Fibroblast of lung (primary cell): ENCODE results near the gene LARGE2. TPM values are rescaled to one million over a fixed set of nuclear protein-coding genes. Genes with fewer than 3 reads are reported as not detected.

Experiments used
- DNase-seq, 2 donors: peaks; one replicate each; pipeline versions ENCODE4 v3.0.0 to v3.0.0-alpha.2; 2010; ENCODE audit warnings: low read depth in 2 of 2
- H2AFZ ChIP-seq: 2 replicates; pipeline ENCODE4 v1.5.1; 2012; ENCODE audit warnings: low read length, control low read depth, inconsistent platforms
- H3K27ac ChIP-seq: 2 replicates; pipeline ENCODE4 v1.5.1; 2011; ENCODE audit warnings: low read length, control low read depth; ENCODE audit not compliant: insufficient read depth
- H3K27me3 ChIP-seq: 2 replicates; pipeline ENCODE4 v1.5.1; 2011; ENCODE audit warnings: mild to moderate bottlenecking, low read length; ENCODE audit not compliant: control insufficient read depth, insufficient read depth
- H3K36me3 ChIP-seq: 2 replicates; pipeline ENCODE4 v1.5.1; 2011; ENCODE audit warnings: low read length; ENCODE audit not compliant: control insufficient read depth, insufficient read depth
- H3K4me1 ChIP-seq: 2 replicates; pipeline ENCODE4 v1.5.1; 2011; ENCODE audit warnings: low read length; ENCODE audit not compliant: control insufficient read depth, insufficient read depth; ENCODE audit errors: extremely low read depth
- H3K4me2 ChIP-seq: 2 replicates; pipeline ENCODE4 v1.5.1; 2011; ENCODE audit warnings: low read length, control low read depth; ENCODE audit not compliant: insufficient read depth; ENCODE audit errors: extremely low read depth
- H3K4me3 ChIP-seq, 4 experiments: fragments of 200-600 bp in 1 of 4; sonication (generic) in 1 of 4; replicated peaks in 1 of 4; 2 replicates each; pipeline ENCODE4 v1.5.1; 2011 to 2016; ENCODE audit warnings: low read length in 4 of 4, low read depth in 3 of 4, mild to moderate bottlenecking in 3 of 4, control low read depth in 2 of 4, inconsistent platforms in 1 of 4, mixed read lengths in 1 of 4; ENCODE audit not compliant: insufficient read depth in 1 of 4; ENCODE audit errors: control extremely low read depth in 1 of 4
- H3K79me2 ChIP-seq: 2 replicates; pipeline ENCODE4 v1.5.1; 2012; ENCODE audit warnings: mild to moderate bottlenecking, low read length, inconsistent platforms; ENCODE audit not compliant: control insufficient read depth, insufficient read depth
- H3K9ac ChIP-seq: 2 replicates; pipeline ENCODE4 v1.5.1; 2011; ENCODE audit warnings: mild to moderate bottlenecking, low read length, control low read depth; ENCODE audit not compliant: insufficient read depth
- H3K9me3 ChIP-seq: 2 replicates; pipeline ENCODE4 v1.5.1; 2012; ENCODE audit warnings: low read depth, low read length; ENCODE audit not compliant: control insufficient read depth, insufficient read depth
- H4K20me1 ChIP-seq: 2 replicates; pipeline ENCODE4 v1.5.1; 2011; ENCODE audit warnings: low read length; ENCODE audit not compliant: control insufficient read depth, insufficient read depth; ENCODE audit errors: extremely low read depth
- CTCF ChIP-seq, 2 donors: IDR thresholded peaks in 1 of 2; conservative IDR thresholded peaks in 1 of 2; 1 replicate in 1 of 2; 2 replicates in 1 of 2; pipeline ENCODE4 v1.5.1; 2011 to 2012; ENCODE audit warnings: low read length in 2 of 2, control low read depth in 1 of 2, inconsistent platforms in 1 of 2, low read depth in 1 of 2, mild to moderate bottlenecking in 1 of 2
- EZH2 ChIP-seq: IDR thresholded peaks from 2 replicates; pipeline ENCODE4 v1.5.1; 2012; ENCODE audit warnings: low read length, control low read depth, mild to moderate bottlenecking; ENCODE audit errors: missing control alignments
- polyA plus RNA-seq, 2 donors: library from polyadenylated mRNA; depleted of rRNA in 1 of 2; stranded (reverse) in 1 of 2; unstranded in 1 of 2; fragments of >200 nt; gene quantifications; 2 replicates each; pipeline ENCODE4 v1.2.1, GENCODE V29; 2011 to 2012; ENCODE audit warnings: missing spikeins in 1 of 2
- total RNA-seq: library from RNA; depleted of rRNA; stranded (reverse); fragments of >200 nt; gene quantifications from 2 replicates; pipeline ENCODE4 v1.2.1, GENCODE V29; 2014

Gene LARGE2
- total and polyA plus RNA-seq, 2 donors (not counting 1 experiment from before 2014, with no cell fraction given), result not detected

- TF ChIP-seq CTCF (conservative IDR thresholded peaks at IDR 0.05 in 1 of 2, IDR thresholded peaks at IDR 0.05 in 1 of 2; ENCODE audit: low read depth in 1 of 2, low read length in 2 of 2), result no peak
- no peak for TF ChIP-seq EZH2
- no peaks in the 10 kb centered on the region for H3K27me3 ChIP-seq
- H3K9ac ChIP-seq, result no peak overlapping the region
- H3K4me1 ChIP-seq, result no peaks in the 10 kb centered on the region
- no peak overlapping the region for H3K27ac ChIP-seq
- DNase-seq, result no peak
- H3K79me2 ChIP-seq, result no peaks in the 10 kb centered on the region
- no peak overlapping the region for H3K4me3 ChIP-seq
- no peaks in the 10 kb centered on the region for H4K20me1 ChIP-seq
- H3K36me3 ChIP-seq, result peaks cover 4% of the 10 kb centered on the region
- no peak overlapping the region for H2AFZ ChIP-seq
- H3K9me3 ChIP-seq, result no peaks in the 10 kb centered on the region
- no peak overlapping the region for H3K4me2 ChIP-seq
These were observed 12.3 kb downstream of the LARGE2 start for GRCh38 chr11:45934580-45935318.

- Histone ChIP-seq H3K9me3 (no peaks in the 10 kb centered on the region), H3K27ac (no peak overlapping the region), H3K27me3 (no peaks in the 10 kb centered on the region), H3K36me3 (peaks cover 2% of the 10 kb centered on the region), H3K79me2 (no peaks in the 10 kb centered on the region), H3K4me1 (no peaks in the 10 kb centered on the region), H2AFZ (no peak overlapping the region), H3K9ac (no peak overlapping the region), H4K20me1 (no peaks in the 10 kb centered on the region), H3K4me2 (no peak overlapping the region), H3K4me3 (no peak overlapping the region)
- TF ChIP-seq EZH2 (no peak), CTCF (conservative IDR thresholded peaks at IDR 0.05 in 1 of 2, IDR thresholded peaks at IDR 0.05 in 1 of 2; ENCODE audit: low read depth in 1 of 2, low read length in 2 of 2) (no peak)
- no peak for DNase-seq
These were observed 13.1 kb downstream of the LARGE2 start for GRCh38 chr11:45935349-45936064.

- Histone ChIP-seq H3K9ac (no peak overlapping the region), H3K79me2 (no peaks in the 10 kb centered on the region), H3K27me3 (no peaks in the 10 kb centered on the region), H3K27ac (no peak overlapping the region), H2AFZ (no peak overlapping the region), H3K9me3 (no peaks in the 10 kb centered on the region), H3K4me2 (no peak overlapping the region), H3K4me3 (no peak overlapping the region), H4K20me1 (no peaks in the 10 kb centered on the region), H3K36me3 (peaks cover 2% of the 10 kb centered on the region), H3K4me1 (no peaks in the 10 kb centered on the region)
- DNase-seq, result no peak
- TF ChIP-seq CTCF (conservative IDR thresholded peaks at IDR 0.05 in 1 of 2, IDR thresholded peaks at IDR 0.05 in 1 of 2; ENCODE audit: low read depth in 1 of 2, low read length in 2 of 2), result no peak
- no peak for TF ChIP-seq EZH2
These were observed 14.1 kb downstream of the LARGE2 start for GRCh38 chr11:45936511-45937054.
